GM21360 (cell line): ENCODE results near the gene CELA2A.
"Not testable (repeated sequence)": the region's sequence is repeated elsewhere in the genome, so short reads cannot be mapped to it uniquely, and the experiment has no call there.

Experiments
- ATAC-seq: cut with Tn5 transposase; IDR thresholded peaks from one replicate; pipeline ENCODE4 v1.9.1; 2021; ENCODE audit warnings: mild to moderate bottlenecking, moderate library complexity; ENCODE audit not compliant: unreplicated experiment

CELA2A gene

DNA sequence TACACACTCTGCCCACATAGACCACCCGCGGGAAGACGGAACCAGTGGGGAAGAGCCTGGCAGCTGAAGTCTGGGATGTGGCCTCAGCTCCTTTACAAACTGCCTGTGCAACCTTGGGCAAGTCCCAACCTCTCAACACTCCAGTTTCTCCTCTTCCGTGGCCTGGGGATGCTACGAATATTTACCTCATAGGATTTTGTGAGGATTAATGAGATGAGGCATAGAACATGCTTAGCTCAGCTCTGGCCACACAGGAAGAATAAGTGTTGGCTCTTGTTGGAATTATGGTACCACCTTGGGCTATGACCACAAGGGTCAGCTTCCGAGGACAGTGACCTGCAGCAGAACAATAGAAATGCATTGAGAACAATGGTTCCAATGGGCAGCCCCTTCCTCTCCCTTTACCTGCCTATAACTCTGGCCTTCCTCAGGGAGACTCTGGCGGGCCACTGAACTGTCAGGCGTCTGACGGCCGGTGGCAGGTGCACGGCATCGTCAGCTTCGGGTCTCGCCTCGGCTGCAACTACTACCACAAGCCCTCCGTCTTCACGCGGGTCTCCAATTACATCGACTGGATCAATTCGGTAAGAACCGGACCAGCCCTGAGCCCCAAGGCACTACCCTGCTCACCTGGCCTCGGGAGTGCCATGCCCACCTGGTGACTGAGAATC lies 10.6 kb downstream of the CELA2A start:
- ATAC-seq = not testable (repeated sequence)

DNA sequence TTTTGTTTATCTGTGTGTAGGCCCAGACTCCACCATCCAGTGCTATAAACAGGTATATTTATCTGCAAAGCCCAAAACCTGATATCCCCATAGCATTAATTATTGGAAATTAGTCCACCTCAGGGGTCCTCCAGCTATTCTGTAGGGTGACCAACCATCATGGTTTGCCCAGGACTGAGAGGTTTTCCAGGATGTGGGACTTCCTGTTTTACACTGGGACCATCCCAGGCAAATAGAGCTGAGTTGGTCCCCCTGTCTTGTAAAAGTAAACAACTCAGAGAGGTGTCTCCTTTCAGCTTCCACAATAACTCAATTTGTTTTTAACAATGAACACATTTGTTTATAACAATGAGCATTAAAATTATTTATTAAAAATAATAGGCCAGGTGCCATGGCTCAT lies 11.6 kb downstream of the CELA2A start:
- no peak for ATAC-seq

DNA sequence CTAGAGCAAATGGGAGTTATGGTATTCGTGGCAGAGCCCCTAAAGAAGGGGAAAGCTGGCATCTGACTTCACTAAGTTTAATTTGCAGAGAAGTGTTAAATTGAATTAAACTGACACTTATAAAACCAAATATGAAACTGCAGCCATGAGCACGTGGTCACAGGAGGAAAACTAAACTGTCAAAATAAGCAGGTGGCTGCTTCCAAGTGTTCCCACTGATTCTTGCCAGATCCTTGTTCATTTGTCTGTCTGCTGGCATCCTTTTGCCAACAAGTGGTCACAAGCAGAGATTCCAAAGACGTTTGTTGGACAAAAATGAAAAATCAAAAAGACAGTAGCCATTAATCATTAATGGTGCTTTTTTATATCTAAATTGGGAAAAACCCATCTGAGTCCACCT lies 12.8 kb downstream of the CELA2A start:
- no peak for ATAC-seq

DNA sequence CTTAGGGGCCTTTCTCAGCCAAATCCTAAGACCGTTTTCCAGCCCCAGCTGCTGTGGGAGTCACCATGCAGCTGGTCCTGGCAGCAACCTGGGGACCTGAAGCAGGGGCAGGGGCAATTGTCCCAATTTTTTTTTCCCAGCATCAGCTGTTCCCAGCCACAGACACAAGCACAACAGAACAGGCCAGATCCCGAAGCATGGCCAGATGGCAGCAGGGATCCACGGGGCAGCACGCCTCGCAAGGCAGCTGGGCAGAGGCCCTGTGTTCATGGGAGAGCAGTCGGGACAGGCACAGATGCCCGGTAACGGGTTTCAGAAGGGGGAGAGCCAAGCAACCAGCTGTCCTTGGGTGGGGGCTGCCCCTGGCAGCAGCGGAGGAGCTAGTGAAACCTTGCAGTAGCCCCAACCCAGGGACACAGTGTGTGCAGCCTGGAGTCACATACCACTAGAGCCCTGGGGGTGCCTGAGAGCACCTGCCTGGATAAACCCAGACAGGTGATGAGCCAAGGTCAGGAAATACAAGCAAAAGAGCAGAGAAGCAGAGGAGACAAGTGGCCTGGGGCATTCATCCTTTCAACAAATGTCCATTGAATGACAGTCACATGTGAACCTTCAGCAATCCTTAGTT lies 13.4 kb downstream of the CELA2A start:
- not testable (repeated sequence) for ATAC-seq

DNA sequence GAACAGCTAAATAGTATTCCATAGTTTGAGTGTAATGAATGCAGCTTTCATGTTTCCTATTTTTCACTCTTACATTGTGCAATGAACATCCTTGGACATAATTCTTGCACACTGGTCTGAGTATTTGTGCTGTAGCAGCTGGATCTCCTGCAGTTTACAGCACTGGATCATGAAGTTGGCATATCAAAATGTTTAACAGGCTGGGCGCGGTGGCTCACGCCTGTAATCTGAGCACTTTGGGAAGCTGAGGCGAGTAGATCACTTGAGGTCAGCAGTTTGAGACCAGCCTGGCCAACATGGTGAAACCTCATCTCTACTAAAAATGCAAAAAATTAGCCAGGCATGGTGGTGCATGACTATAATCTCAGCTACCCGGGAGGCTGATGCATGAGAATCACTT lies 14.5 kb downstream of the CELA2A start:
- ATAC-seq = not testable (repeated sequence)

DNA sequence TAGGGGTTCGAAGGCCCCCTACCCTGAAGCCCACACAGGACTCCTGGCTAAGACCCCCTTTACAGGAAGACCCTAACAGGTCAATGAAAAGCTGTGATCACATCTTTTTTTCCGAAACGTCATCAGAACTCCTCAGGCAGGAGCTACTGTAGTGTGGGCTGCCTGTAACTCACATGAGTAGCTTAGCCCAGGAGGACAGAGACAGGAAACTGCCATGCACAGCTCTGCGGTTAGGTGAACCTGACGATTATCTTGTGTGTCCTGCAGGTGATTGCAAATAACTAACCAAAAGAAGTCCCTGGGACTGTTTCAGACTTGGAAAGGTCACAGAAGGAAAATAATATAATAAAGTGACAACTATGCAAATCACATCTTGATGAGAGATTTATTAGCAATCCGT lies 15.2 kb downstream of the CELA2A start:
- not testable (repeated sequence) for ATAC-seq

DNA sequence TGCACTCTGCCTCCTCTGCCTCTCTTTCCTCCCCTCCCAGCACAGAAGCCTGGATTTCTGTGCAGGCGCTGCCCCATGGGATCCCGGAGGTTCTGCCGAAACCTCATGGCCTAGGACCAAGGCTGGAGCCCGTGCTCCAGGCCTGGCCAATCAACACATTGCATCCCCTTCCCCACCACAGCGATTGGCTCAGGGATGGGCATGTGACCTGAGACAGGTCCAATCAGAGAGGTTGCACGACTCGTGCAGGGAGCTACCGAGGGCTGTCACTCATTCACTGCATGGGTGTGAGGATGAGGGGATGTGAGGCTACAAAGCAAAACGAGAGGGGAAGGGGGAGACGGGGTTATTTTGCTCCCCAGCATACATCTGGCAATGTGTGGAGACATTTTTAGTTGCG lies 16.1 kb downstream of the CELA2A start:
- no peak for ATAC-seq

DNA sequence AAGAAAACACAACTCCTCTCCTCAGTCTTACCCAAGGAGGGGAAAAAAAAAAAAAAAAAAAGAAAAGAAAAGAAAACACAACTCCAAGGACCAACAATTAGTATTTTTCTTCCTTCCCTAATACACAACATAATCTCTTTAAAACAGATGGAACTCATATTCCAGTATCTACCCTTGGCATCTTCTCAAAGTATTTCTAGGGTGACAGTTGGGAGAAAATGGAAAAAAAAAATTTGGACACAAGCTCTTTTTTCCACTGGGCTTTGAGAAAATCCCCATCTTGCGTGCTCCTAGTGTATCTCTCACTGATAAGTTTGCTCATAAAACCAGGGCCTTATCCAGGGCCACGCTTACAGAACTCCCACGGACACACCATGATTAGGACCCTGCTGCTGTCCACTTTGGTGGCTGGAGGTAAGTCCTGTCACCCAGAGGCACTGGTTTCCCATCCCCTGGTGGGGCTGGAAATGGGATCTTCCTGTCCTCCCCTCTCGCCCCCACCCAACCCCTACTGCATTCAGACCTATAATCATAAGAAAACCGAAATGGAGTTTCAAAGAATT lies 19.3 kb downstream of the CELA2A start, which contains the start of gene CELA2B:
Gene CELA2B, plus strand, starts transcription at position 353 of the 563 bp plus-strand sequence. Its CDS starts 22 bp downstream, at position 375.
- no peak for ATAC-seq

DNA sequence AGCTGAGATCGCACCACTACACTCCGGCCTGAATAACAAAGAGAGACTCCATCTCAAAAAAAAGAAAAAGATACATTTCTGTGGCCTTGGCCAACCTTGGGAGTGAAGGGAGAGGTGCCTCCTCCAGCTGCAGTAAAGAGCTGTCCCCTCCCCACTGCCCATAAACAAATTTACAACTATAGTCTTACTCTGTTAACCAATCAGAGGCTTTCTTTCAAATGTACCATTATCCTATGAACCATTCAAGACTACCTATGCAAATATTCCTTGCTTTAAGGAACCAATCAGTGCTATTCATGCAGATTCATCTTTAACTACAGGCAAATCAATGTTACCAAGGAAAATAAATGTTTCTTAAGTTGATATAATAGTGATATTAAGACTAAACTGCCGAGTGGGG lies 20.4 kb downstream of the CELA2A start:
- no peak for ATAC-seq

DNA sequence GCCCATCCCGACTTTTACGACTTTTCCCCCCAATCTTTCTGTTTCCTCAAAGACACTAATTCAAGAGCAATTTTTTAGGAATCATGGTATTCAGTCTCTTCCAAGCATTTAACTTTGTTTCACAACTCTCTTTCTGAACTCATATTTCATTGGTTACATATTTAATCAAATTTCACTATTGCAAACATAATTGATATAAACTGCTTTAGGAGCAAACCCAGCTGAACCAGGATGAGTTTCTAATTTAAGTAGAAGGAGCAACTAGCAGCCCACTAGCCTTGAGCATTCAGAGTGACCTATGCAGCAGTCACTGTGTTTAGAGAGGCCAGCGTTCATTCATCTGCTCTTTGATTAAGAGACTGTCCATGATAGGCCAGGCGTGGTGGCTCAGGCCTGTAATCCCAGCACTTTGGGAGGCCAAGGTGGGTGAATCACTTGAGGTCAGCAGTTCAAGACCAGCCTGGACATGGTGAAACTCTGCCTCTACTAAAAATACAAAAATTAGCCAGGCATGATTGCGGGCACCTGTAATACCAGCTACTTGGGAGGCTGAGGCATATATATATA lies 21.2 kb downstream of the CELA2A start:
- ATAC-seq = no peak

DNA sequence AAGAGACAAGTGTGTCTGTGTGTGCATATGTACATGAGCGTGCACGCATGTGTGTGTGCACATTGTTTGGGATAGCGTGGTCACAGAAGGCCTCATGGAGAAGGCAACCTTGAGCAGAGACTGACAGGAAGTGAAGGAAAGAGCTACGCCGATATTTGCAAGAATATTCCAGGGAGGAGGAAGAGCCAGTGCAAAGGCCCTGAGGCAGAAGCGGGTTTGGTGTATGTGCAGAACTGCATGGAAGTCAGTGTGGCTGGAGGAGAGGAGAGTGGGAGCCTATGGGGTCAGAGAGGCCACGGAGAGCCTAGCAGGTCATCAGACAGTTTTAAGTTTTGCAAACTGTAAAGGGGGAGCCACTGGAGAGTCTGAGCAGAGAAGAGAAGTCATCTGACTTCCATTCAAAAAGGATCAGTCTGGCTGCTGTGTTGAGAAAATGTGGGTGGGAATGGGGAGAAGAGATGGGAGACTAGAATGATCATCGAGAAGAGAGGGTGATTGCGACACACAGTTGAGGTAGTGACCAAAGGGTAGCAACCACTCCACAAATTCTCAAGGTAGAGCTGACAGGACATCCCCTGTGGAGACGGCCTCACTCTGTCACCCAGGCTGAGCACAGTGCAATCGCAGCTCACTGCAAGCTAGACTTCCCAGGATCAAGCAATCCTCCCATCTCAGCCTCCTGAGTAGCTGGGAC lies 23.3 kb downstream of the CELA2A start:
- ATAC-seq = no peak

DNA sequence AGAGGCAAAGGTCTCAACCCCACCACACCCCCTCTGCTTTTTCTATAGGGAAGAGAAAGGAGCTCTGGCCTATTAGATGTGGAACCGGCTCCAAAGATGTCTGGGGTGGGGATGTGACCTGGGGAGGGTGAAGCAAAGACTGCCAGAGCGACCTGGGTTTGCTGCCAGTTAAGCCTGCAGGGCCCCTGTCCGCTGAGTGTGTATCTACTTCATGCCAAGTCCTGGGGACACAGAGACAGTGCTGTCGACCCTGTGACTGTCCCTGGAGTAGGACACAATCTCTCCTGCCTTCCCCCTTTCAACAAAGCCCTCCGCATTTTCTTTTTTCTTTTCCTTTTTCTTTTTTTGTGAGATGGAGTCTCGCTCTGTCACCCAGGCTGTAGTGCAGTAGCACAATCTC lies 25.9 kb downstream of the CELA2A start:
- ATAC-seq = not testable (repeated sequence)

DNA sequence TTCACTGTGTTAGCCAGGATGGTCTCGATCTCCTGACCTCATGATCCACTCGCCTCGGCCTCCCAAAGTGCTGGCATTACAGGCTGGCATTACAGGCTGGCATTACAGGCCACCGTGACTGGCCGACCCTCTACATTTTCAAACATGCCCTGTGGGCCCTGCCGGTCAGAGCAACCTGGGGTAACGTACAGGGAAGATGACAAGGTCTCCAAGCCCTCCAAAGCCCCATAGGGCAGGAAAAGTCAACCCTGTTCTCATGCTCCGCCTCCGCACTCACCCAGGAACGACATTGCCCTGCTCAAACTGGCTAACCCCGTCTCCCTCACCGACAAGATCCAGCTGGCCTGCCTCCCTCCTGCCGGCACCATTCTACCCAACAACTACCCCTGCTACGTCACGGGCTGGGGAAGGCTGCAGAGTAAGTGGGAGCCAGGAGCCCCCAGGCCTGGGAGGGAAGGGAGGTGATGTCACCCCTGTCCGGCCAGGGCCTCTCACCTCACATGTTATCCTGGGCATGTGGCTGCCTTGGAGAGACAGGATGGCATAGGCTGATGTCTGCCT lies 26.5 kb downstream of the CELA2A start:
- ATAC-seq = not testable (repeated sequence)

DNA sequence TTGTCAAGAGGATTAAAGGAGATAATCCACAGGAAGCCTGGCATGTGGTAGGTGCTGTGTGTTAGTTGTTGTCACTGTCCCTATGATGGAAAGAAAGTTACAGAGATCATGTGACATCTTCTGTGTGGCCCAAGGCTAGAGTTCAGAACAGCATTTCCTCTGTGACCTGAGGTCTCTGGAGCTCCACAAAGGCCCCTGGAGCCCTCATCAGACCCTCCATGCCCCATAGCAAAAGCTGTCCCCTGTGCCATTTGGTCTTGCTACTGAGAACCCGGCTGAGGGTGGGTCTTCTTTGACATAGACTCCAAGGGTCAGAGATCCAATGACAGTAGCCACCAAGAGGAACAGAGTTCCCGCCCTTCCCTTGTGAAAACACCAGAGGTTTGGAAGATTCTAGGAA lies 27.4 kb downstream of the CELA2A start:
- no peak for ATAC-seq

DNA sequence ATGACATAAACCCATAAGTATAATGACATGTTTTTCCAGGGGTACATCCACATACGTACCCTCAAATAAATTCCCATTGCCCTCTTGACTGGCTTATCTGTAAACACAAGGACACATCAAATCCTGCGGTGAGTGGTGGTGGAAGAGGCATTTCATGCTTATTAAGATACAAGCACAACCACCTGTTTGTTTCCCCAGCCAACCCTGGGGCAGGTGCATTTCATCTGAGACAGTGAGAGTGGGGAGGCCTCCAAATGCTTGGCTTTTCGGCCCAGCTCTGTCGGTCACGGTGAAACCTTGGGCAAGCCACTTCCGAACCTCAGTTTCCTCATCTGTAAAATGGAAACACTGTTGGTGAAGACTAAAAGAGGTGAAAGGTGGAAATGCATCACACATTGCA lies 27.9 kb downstream of the CELA2A start:
- ATAC-seq = not testable (repeated sequence)

DNA sequence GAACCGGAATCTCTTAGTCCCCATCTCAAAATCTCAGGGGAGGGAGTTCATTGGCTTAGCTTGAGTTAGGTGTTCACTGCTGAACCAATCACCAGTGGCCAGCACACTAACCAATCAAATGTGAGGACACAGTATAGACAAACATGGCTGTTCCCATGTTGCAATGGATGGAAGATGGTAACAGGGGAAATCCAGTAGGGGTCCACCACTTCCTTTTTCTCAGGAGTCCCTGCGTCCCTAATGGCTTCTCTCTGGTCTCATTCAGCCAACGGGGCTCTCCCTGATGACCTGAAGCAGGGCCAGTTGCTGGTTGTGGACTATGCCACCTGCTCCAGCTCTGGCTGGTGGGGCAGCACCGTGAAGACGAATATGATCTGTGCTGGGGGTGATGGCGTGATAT lies 29.1 kb downstream of the CELA2A start:
- ATAC-seq = no peak

DNA sequence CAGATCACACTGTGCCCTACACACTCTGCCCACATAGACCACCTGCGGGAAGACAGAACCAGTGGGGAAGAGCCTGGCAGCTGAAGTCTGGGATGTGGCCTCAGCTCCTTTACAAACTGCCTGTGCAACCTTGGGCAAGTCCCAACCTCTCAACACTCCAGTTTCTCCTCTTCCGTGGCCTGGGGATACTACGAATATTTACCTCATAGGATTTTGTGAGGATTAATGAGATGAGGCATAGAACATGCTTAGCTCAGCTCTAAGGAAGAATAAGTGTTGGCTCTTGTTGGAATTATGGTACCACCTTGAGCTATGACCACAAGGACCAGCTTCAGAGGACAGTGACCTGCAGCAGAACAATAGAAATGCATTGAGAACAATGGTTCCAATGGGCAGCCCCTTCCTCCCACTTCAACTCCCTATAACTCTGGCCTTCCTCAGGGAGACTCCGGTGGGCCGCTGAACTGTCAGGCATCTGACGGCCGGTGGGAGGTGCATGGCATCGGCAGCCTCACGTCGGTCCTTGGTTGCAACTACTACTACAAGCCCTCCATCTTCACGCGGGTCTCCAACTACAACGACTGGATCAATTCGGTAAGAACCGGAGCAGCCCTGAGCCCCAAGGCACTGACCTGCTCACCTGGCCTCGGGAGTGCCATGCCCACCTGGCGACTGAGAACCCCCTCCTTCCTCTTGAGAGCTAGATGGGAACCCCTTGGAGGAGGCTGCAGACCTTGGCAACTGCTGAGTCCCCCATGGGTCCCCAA lies 30.5 kb downstream of the CELA2A start:
- not testable (repeated sequence) for ATAC-seq

DNA sequence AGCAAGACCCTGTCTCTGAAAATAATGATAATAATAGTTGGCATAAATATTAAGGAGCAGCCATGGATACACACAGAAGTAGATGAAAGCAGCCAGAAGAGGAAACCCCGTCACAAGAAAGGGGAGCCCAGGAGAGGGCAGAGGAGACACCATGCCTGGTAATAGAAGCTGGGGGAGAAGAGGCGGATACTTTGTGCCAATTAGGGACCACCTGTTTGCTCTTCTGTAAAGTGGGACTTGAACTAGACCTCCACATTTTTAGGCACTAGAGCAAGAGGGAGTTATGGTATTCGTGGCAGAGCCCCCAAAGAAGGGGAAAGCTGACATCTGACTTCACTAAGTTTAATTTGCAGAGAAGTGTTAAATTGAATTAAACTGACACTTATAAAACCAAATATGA lies 31.8 kb downstream of the CELA2A start:
- no peak for ATAC-seq

DNA sequence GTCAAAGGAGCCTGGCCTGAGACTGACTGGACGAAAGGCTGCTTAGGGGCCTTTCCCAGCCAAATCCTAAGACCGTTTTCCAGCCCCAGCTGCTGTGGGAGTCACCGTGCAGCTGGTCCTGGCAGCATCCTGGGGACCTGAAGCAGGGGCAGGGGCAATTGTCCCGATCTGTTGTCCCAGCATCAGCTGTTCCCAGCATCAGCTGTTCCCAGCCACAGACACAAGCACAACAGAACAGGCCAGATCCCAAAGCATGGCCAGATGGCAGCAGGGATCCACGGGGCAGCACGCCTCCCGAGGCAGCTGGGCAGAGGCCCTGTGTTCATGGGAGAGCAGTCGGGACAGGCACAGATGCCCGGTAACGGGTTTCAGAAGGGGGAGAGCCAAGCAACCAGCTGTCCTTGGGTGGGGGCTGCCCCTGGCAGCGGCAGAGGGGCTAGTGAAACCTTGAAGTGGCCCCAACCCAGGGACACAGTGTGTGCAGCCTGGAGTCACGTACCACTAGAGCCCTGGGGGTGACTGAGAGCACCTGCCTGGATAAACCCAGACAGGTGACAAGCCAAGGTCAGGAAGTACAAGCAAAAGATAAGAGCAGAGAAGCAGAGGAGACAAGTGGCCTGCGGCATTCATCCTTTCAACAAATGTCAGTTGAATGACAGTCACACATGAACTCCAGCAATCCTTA lies 32.7 kb downstream of the CELA2A start:
- no peak for ATAC-seq

DNA sequence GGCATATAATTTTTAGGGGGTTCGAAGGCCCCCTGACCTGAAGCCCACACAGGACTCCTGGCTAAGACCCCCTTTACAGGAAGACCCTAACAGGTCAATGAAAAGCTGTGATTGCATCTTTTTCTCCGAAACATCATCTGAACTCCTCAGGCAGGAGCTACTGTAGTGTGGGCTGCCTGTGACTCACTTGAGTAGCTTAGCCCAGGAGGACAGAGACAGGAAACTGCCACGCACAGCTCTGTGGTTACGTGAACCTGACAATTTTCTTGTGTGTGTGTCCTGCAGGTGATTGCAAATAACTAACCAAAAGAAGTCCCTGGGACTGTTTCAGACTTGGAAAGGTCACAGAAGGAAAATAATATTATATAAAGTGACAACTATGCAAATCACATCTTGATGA lies 34.5 kb downstream of the CELA2A start:
- ATAC-seq = not testable (repeated sequence)
